Limb (tissue), 2 donors: ENCODE measurements around the gene CNTN2.

Experiments used
- DNase-seq, 2 donors: peaks; one replicate each; pipeline ENCODE4 v3.0.0-alpha.2; 2016; ENCODE audit errors: extremely low spot score in 2 of 2

CNTN2 gene

GRCh38 chr1:205056188-205056611, 13.2 kb downstream of the CNTN2 start:
- no peak for DNase-seq

- no peak for DNase-seq
These were observed 14.1 kb downstream of the CNTN2 start for GRCh38 chr1:205056956-205057568.

GRCh38 chr1:205057808-205058575, 15.0 kb downstream of the CNTN2 start:
- DNase-seq: no peak

- no peak for DNase-seq
These were observed 15.8 kb downstream of the CNTN2 start for GRCh38 chr1:205058853-205059252.

GRCh38 chr1:205059660-205060059, 16.6 kb downstream of the CNTN2 start:
- DNase-seq: no peak

- no peak for DNase-seq
These were observed 17.7 kb downstream of the CNTN2 start for GRCh38 chr1:205060746-205061145.

GRCh38 chr1:205061227-205061626, 18.2 kb downstream of the CNTN2 start:
- no peak for DNase-seq

- DNase-seq: peak; percentile 81 to 89
These were observed 18.7 kb downstream of the CNTN2 start for GRCh38 chr1:205061665-205062069.

- DNase-seq: no peak
These were observed 19.3 kb downstream of the CNTN2 start for GRCh38 chr1:205062319-205062718.

- DNase-seq: no peak
These were observed 19.9 kb downstream of the CNTN2 start for GRCh38 chr1:205062895-205063294.

GRCh38 chr1:205064301-205064700, 21.3 kb downstream of the CNTN2 start:
- DNase-seq: no peak

GRCh38 chr1:205064741-205065316, 21.8 kb downstream of the CNTN2 start:
- peak in 1 of 2 donors; percentile 14 for DNase-seq

- DNase-seq: peak in 1 of 2 donors; percentile 17
These were observed 22.7 kb downstream of the CNTN2 start for GRCh38 chr1:205065666-205066065.

- peak in 1 of 2 donors; percentile 30 for DNase-seq
These were observed 23.3 kb downstream of the CNTN2 start for GRCh38 chr1:205066141-205066818.

- DNase-seq: peak in 1 of 2 donors; percentile 5
These were observed 24.0 kb downstream of the CNTN2 start for GRCh38 chr1:205067031-205067430.

GRCh38 chr1:205068001-205068400, 25.0 kb downstream of the CNTN2 start:
- DNase-seq: no peak

- DNase-seq: no peak
These were observed 25.5 kb downstream of the CNTN2 start for GRCh38 chr1:205068457-205069040.

GRCh38 chr1:205069371-205070125, 26.5 kb downstream of the CNTN2 start:
- DNase-seq: no peak

GRCh38 chr1:205071028-205071409, 28.0 kb downstream of the CNTN2 start:
- DNase-seq: no peak

GRCh38 chr1:205071801-205072200, 28.8 kb downstream of the CNTN2 start:
- no peak for DNase-seq

GRCh38 chr1:205072286-205072685, 29.3 kb downstream of the CNTN2 start:
- no peak for DNase-seq
